Measurements from ENCODE around the gene KBTBD4. TPM values are rescaled to one million over a fixed set of nuclear protein-coding genes. Genes with fewer than 3 reads are reported as not detected.

The KBTBD4 gene
- polyA plus RNA-seq, 3 donors: 2.8 to 16.9 (median 13.8) TPM

GRCh38 chr11:47553406-47553743 lies 25.4 kb downstream of the KBTBD4 start:
- H3K4me3 ChIP-seq (replicated peaks in 1 of 3; ENCODE audit: low read depth in 2 of 3, low read length in 3 of 3): peak overlapping the region; percentile 34 to 96 (median 36)
- Mint-ChIP-seq H3K36me3 (peaks cover 5 to 11% of the 10 kb centered on the region in 2 donors), H3K4me3 (peak overlapping the region; percentile 77 to 86), H3K9me3 (peaks cover 0 to 2% (median 0%) of the 10 kb centered on the region in 7 donors), H3K27me3 (ENCODE audit: low read depth in 3 of 3) (no peaks in the 10 kb centered on the region), H3K4me1 (peaks cover 36% of the 10 kb centered on the region), H3K27ac (peak overlapping the region; percentile 64 to 98 (median 83))
- H3K27me3 ChIP-seq (ENCODE audit: control insufficient read depth in 2 of 2, insufficient read depth in 2 of 2, low read length in 2 of 2): no peaks in the 10 kb centered on the region
- no peaks in the 10 kb centered on the region for H3K36me3 ChIP-seq (replicated peaks in 1 of 2; ENCODE audit: control insufficient read depth in 1 of 2, insufficient read depth in 2 of 2, low read length in 2 of 2)
- peak in 1 of 3 donors; percentile 26 for DNase-seq
- intact Hi-C loops (cut with micrococcal nuclease): loop anchor here (2.0 to 5.0 kb wide), 4 partner anchors 36 to 56 kb away; no protein-coding TSS in a partner anchor
- H3K79me2 ChIP-seq (ENCODE audit: insufficient read depth, low read length): peaks cover 51% of the 10 kb centered on the region
- peak overlapping the region; percentile 95 for H3K4me2 ChIP-seq (replicated peaks; ENCODE audit: extremely low read depth, low read length, poor library complexity, severe bottlenecking)
- H3K4me1 ChIP-seq (ENCODE audit: control insufficient read depth in 1 of 2, insufficient read depth in 2 of 2, low read length in 2 of 2): peaks cover 40 to 51% of the 10 kb centered on the region in 2 donors
- WGBS (ENCODE audit: insufficient coverage): 0% methylated on average over 5 of the region's 9 CpGs
- H4K20me1 ChIP-seq (ENCODE audit: insufficient read depth, low read length): peaks cover 18% of the 10 kb centered on the region
- H3K9me3 ChIP-seq (replicated peaks in 1 of 2; ENCODE audit: control insufficient read depth in 1 of 2, insufficient read depth in 1 of 2, low read length in 2 of 2): no peaks in the 10 kb centered on the region
- H3K27ac ChIP-seq (ENCODE audit: low read depth in 1 of 2, low read length in 2 of 2): peak overlapping the region; percentile 27 to 98
- H3K9ac ChIP-seq (ENCODE audit: insufficient read depth, low read length, poor library complexity, severe bottlenecking): peak overlapping the region; percentile 94
- peak overlapping the region; percentile 81 for H2AFZ ChIP-seq (ENCODE audit: insufficient read depth, low read depth, low read length, poor library complexity, severe bottlenecking)
- TF ChIP-seq CTCF (IDR thresholded peaks at IDR 0.05): peak; percentile 60

DNA sequence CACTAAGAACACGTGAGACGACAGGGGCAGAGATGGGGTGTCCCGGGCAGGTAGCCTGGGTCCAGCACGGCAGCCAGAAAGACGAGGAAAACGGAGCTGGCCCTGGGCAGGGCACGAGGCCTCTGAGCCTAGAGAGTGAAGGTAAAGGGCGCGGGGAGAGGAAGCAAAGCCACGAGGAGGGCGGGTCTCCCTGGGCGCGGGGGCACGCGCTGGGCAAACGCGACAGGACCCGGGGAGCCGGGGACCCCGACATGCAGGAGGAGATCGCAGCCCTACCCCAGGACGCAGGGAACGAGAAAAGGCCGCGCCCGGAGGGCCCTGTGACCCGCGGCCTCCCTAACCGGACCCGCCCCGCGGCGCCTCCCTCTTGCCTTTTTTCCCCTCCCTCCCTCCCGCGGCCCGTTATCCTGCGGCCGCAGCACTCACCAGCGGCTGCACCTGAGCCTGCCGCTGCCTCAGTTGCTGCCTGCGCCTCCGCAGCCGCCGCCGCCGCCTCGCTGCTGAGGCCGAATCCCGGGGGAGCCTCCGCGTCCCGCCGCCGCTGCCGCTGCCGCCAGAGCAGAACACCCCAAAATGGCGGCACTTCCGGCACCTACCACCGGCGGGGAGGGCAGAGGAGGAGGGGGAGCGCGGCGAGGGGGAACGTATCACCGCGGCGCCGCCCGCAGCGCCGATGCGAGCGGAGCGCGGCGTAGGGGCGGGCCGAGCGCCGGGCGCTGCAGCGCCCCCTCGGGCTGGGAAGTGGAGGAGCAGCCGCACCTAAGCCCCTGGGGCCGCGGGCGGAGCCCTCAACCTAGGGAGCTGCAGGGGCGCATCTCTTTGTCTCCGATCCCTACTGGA lies 26.0 kb downstream of the KBTBD4 start, which contains the start of gene CELF1:
CELF1 (minus strand) TSS at position 567 of the 840 bp plus-strand sequence. CDS start 53,609 bp downstream, outside the sequence.
- H3K27ac ChIP-seq (ENCODE audit: low read depth in 1 of 2, low read length in 2 of 2): peak within 1 kb of the TSS; percentile 94 to 98
- no peaks in the 10 kb centered on the region for H3K36me3 ChIP-seq (replicated peaks in 1 of 2; ENCODE audit: control insufficient read depth in 1 of 2, insufficient read depth in 2 of 2, low read length in 2 of 2)
- Mint-ChIP-seq H3K4me3 (peak within 1 kb of the TSS; percentile 96 to 98), H3K27ac (peak within 1 kb of the TSS; percentile 98 to 99 (median 99)), H3K36me3 (peaks cover 7 to 11% of the 10 kb centered on the region in 2 donors), H3K4me1 (peaks cover 42% of the 10 kb centered on the region), H3K9me3 (peaks cover 0 to 2% (median 0%) of the 10 kb centered on the region in 7 donors), H3K27me3 (ENCODE audit: low read depth in 3 of 3) (no peaks in the 10 kb centered on the region)
- no peaks in the 10 kb centered on the region for H3K27me3 ChIP-seq (ENCODE audit: control insufficient read depth in 2 of 2, insufficient read depth in 2 of 2, low read length in 2 of 2)
- H3K9ac ChIP-seq (ENCODE audit: insufficient read depth, low read length, poor library complexity, severe bottlenecking): peak within 1 kb of the TSS; percentile 94
- intact Hi-C loops (cut with micrococcal nuclease): loop anchor here (2.0 to 5.0 kb wide), 4 partner anchors 35 to 55 kb away; no protein-coding TSS in a partner anchor
- peak; percentile 97 for TF ChIP-seq CTCF (IDR thresholded peaks at IDR 0.05)
- peak within 1 kb of the TSS; percentile 95 for H3K4me2 ChIP-seq (replicated peaks; ENCODE audit: extremely low read depth, low read length, poor library complexity, severe bottlenecking)
- under 1% methylated on average over 68 of the region's 89 CpGs for WGBS (ENCODE audit: insufficient coverage)
- H3K79me2 ChIP-seq (ENCODE audit: insufficient read depth, low read length): peaks cover 57% of the 10 kb centered on the region
- peaks cover 46 to 56% of the 10 kb centered on the region in 2 donors for H3K4me1 ChIP-seq (ENCODE audit: control insufficient read depth in 1 of 2, insufficient read depth in 2 of 2, low read length in 2 of 2)
- peak; percentile 87 to 92 (median 89) for DNase-seq
- H2AFZ ChIP-seq (ENCODE audit: insufficient read depth, low read depth, low read length, poor library complexity, severe bottlenecking): peak within 1 kb of the TSS; percentile 85
- H3K4me3 ChIP-seq (replicated peaks in 1 of 3; ENCODE audit: low read depth in 2 of 3, low read length in 3 of 3): peak within 1 kb of the TSS; percentile 81 to 96 (median 92)
- no peaks in the 10 kb centered on the region for H3K9me3 ChIP-seq (replicated peaks in 1 of 2; ENCODE audit: control insufficient read depth in 1 of 2, insufficient read depth in 1 of 2, low read length in 2 of 2)
- H4K20me1 ChIP-seq (ENCODE audit: insufficient read depth, low read length): peaks cover 18% of the 10 kb centered on the region
